Measurements from ENCODE around the gene REXO4. TPM values are rescaled to one million over a fixed set of nuclear protein-coding genes. Genes with fewer than 3 reads are reported as not detected.

REXO4 gene
- total and polyA plus RNA-seq, 2 of the 13 experiments (the other 11 are each of a cell fraction or from before 2014, with no cell fraction given): 18.5 to 30.4 TPM

DNA sequence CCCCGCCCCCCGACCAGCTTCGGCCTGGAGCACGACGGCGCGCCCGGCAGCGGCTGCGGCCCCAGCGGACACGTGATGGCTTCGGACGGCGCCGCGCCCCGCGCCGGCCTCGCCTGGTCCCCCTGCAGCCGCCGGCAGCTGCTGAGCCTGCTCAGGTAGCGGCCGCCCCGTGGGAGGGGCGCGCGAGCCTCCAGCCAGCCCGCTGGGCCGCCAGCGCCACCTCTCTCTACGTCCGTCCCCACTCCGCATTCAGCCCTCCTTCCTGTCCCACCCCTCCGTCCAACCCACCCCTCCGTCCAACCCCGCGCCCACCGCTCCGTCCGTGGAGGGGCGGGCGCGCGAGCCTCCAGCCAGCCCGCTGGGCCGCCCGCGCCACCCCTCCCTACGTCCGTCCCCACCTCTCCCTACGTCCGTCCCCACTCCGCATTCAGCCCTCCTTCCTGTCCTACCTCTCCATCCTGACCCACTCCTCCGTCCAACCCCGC, 10.8 kb upstream of the REXO4 start (continued):
- TF ChIP-seq, protein P1, sequence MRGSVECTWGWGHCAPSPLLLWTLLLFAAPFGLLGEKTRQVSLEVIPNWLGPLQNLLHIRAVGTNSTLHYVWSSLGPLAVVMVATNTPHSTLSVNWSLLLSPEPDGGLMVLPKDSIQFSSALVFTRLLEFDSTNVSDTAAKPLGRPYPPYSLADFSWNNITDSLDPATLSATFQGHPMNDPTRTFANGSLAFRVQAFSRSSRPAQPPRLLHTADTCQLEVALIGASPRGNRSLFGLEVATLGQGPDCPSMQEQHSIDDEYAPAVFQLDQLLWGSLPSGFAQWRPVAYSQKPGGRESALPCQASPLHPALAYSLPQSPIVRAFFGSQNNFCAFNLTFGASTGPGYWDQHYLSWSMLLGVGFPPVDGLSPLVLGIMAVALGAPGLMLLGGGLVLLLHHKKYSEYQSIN (CRISPR knock-in tag; IDR thresholded peaks at IDR 0.05; ENCODE audit: borderline replicate concordance): no peak
- TF ChIP-seq ZFY (CRISPR knock-in tag; IDR thresholded peaks at IDR 0.05) (peak; percentile 57), ZSCAN31 (CRISPR knock-in tag; IDR thresholded peaks at IDR 0.05; ENCODE audit: low read depth) (peak; percentile 30; the same call in 1 of the 2 replicates), ZKSCAN1 (IDR thresholded peaks at IDR 0.05; ENCODE audit: low read length) (no peak), KDM1A (CRISPR knock-in tag; IDR thresholded peaks at IDR 0.05) (no peak), FOSL1 (CRISPR knock-in tag; IDR thresholded peaks at IDR 0.05; ENCODE audit: borderline replicate concordance) (no peak), ZNF816 (CRISPR knock-in tag; IDR thresholded peaks at IDR 0.05; ENCODE audit: borderline replicate concordance) (no peak), ONECUT2 (CRISPR knock-in tag; IDR thresholded peaks at IDR 0.05) (no peak), ZBTB7B (CRISPR knock-in tag; IDR thresholded peaks at IDR 0.05) (peak; percentile 14; the same call in 1 of the 2 replicates), MAZ (IDR thresholded peaks at IDR 0.05; ENCODE audit: borderline replicate concordance, low read depth, low read length) (no peak), MAZ (CRISPR knock-in tag; IDR thresholded peaks at IDR 0.05; ENCODE audit: low read depth) (peak; percentile 53; the same call in 1 of the 2 replicates), HNRNPK (IDR thresholded peaks at IDR 0.05; ENCODE audit: low read depth, low read length, poor library complexity, severe bottlenecking) (peak; percentile 83), ZSCAN25 (CRISPR knock-in tag; IDR thresholded peaks at IDR 0.05) (peak; percentile 22; the same call in 1 of the 2 replicates), MTA1 (CRISPR knock-in tag; IDR thresholded peaks at IDR 0.05; ENCODE audit: borderline replicate concordance) (peak; percentile 54; the same call in 1 of the 2 replicates), ZNF790 (CRISPR knock-in tag; IDR thresholded peaks at IDR 0.05; ENCODE audit: borderline replicate concordance) (no peak), ZNF549 (CRISPR knock-in tag; IDR thresholded peaks at IDR 0.05) (no peak), ZNF788 (CRISPR knock-in tag; IDR thresholded peaks at IDR 0.05; ENCODE audit: borderline replicate concordance) (no peak), CHCHD3 (CRISPR knock-in tag; IDR thresholded peaks at IDR 0.05) (no peak)
- TF ChIP-seq, protein P2, sequence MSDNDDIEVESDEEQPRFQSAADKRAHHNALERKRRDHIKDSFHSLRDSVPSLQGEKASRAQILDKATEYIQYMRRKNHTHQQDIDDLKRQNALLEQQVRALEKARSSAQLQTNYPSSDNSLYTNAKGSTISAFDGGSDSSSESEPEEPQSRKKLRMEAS (IDR thresholded peaks at IDR 0.05): peak; percentile 72; the same call in 1 of the 2 replicates
- TF ChIP-seq, protein P3, sequence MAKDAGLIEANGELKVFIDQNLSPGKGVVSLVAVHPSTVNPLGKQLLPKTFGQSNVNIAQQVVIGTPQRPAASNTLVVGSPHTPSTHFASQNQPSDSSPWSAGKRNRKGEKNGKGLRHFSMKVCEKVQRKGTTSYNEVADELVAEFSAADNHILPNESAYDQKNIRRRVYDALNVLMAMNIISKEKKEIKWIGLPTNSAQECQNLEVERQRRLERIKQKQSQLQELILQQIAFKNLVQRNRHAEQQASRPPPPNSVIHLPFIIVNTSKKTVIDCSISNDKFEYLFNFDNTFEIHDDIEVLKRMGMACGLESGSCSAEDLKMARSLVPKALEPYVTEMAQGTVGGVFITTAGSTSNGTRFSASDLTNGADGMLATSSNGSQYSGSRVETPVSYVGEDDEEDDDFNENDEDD (CRISPR knock-in tag; IDR thresholded peaks at IDR 0.05; ENCODE audit: borderline replicate concordance): peak; percentile 55; the same call in 1 of the 2 replicates
- TF ChIP-seq, protein P4, sequence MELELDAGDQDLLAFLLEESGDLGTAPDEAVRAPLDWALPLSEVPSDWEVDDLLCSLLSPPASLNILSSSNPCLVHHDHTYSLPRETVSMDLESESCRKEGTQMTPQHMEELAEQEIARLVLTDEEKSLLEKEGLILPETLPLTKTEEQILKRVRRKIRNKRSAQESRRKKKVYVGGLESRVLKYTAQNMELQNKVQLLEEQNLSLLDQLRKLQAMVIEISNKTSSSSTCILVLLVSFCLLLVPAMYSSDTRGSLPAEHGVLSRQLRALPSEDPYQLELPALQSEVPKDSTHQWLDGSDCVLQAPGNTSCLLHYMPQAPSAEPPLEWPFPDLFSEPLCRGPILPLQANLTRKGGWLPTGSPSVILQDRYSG (CRISPR knock-in tag; IDR thresholded peaks at IDR 0.05): no peak
- TF ChIP-seq, protein P5, sequence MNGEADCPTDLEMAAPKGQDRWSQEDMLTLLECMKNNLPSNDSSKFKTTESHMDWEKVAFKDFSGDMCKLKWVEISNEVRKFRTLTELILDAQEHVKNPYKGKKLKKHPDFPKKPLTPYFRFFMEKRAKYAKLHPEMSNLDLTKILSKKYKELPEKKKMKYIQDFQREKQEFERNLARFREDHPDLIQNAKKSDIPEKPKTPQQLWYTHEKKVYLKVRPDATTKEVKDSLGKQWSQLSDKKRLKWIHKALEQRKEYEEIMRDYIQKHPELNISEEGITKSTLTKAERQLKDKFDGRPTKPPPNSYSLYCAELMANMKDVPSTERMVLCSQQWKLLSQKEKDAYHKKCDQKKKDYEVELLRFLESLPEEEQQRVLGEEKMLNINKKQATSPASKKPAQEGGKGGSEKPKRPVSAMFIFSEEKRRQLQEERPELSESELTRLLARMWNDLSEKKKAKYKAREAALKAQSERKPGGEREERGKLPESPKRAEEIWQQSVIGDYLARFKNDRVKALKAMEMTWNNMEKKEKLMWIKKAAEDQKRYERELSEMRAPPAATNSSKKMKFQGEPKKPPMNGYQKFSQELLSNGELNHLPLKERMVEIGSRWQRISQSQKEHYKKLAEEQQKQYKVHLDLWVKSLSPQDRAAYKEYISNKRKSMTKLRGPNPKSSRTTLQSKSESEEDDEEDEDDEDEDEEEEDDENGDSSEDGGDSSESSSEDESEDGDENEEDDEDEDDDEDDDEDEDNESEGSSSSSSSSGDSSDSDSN (CRISPR knock-in tag; IDR thresholded peaks at IDR 0.05): peak; percentile 33; the same call in 1 of the 2 replicates
